Pancreas (tissue), 10 donors: Measurements from ENCODE around the gene TEP1. TPM values are rescaled to one million over a fixed set of nuclear protein-coding genes. Genes with fewer than 3 reads are reported as not detected.

Experiments used
- ATAC-seq, 4 donors: fragments of 200-7000 bp; cut with Tn5 transposase; one replicate each; pipeline versions ENCODE4 v1.8.0 to v1.9.1; 2020; ENCODE audit warnings: mild to moderate bottlenecking in 4 of 4, moderate library complexity in 4 of 4
- DNase-seq, 6 donors: peaks; one replicate each; pipeline ENCODE4 v3.0.0-alpha.2; 2020
- FAIRE-seq: peaks from 2 replicates; lab custom pipeline; 2012; peaks lifted over from hg19 to GRCh38; lab: Jason Lieb, UNC
- H3K27ac ChIP-seq, 4 donors: fragments of 200-600 bp; sonication (generic); 1 replicate in 3 of 4; 2 replicates in 1 of 4; pipeline versions ENCODE4 v1.5.0 to v1.8.0; 2020
- H3K27me3 ChIP-seq, 4 donors: fragments of 200-600 bp; one replicate each; pipeline ENCODE4 v1.8.0; 2021
- H3K36me3 ChIP-seq, 3 donors: fragments of 200-600 bp; sonication (generic) in 1 of 3; one replicate each; pipeline versions ENCODE4 v1.5.0 to v1.8.0; 2020 to 2021
- H3K4me1 ChIP-seq, 3 donors: fragments of 200-600 bp; one replicate each; pipeline ENCODE4 v1.8.0; 2021
- H3K4me3 ChIP-seq, 4 donors: fragments of 200-600 bp; sonication (generic) in 2 of 4; one replicate each; pipeline versions ENCODE4 v1.5.0 to v1.8.0; 2020 to 2021
- H3K9me3 ChIP-seq, 4 donors: fragments of 200-600 bp; one replicate each; pipeline ENCODE4 v1.8.0; 2021
- CTCF ChIP-seq, 4 donors: fragments of 200-600 bp; sonication (generic) in 3 of 4; IDR thresholded peaks; one replicate each; pipeline versions ENCODE4 v1.5.0 to v1.8.0; 2021; ENCODE audit warnings: antibody characterized with exemption in 4 of 4
- WGBS, 2 donors: extraction: QIAGEN DNeasy Blood & Tissue Kit; methylation state at CpG; one replicate each; pipeline ENCODE4 v1.1.7; 2013; 5-methylcytosine and 5-hydroxymethylcytosine counted together
- intact Hi-C, 3 donors: fragments of 100-400 bp; cut with DNase I; formaldehyde crosslinking; loops; one replicate each; pipeline versions ENCODE4 v1.11.1 to v1.14.2; 2022
- polyA plus RNA-seq, 2 donors: library from polyadenylated mRNA; stranded (reverse); fragments of 200-250 nt; gene quantifications; one replicate each; pipeline ENCODE4 v1.2.3, GENCODE V29; 2013
- total RNA-seq, 6 donors: library from RNA; stranded (reverse); fragmentation: NEBNext Ultra II Directional in 4 of 6; extraction: Animal tissue kit (Norgen Biotek cat#: 25700) in 4 of 6; gene quantifications; one replicate each; pipeline versions ENCODE4 v1.2.1 to v1.2.4, GENCODE V29; 2021 to 2023
- donor health status: healthy with polysubstance abuse.
- donor health status: DM: no; HTN: no; CAD: no; lungs with moderate emphysema.
- donor health status: DM: no; HTN: no; CAD: no.
- donor health status: control.
- donor health status: control.
- donor health status: Bipolar disorder and iron deficiency.
- donor health status: DM: yes; HTN: yes; CAD: no.
- donor health status: DM: no; HTN: no; CAD: no.
- donor health status: DM: no; HTN: no; CAD: no.
- donor health status: DM: yes; HTN: yes; CAD: no.

The TEP1 gene
- total and polyA plus RNA-seq, 8 donors = 7.5 to 26.6 (median 11.5) TPM

GRCh38 chr14:20333494-20333841 lies 79.8 kb downstream of the TEP1 start:
- peak; percentile 15 to 49 (median 32) for ATAC-seq
- no peak for FAIRE-seq
- Histone ChIP-seq H3K27me3 (no peaks in the 10 kb centered on the region), H3K27ac (peak overlapping the region; percentile 72 to 90 (median 81)), H3K4me3 (peak overlapping the region in 3 of 4 donors; percentile 42 to 60 (median 42)), H3K9me3 (no peaks in the 10 kb centered on the region), H3K4me1 (peaks cover 0 to 6% (median 5%) of the 10 kb centered on the region in 3 donors), H3K36me3 (peaks cover 0 to 5% (median 0%) of the 10 kb centered on the region in 3 donors)
- TF ChIP-seq CTCF (IDR thresholded peaks at IDR 0.05) = no peak
- intact Hi-C loops = loop anchor here in 1 of 3 donors (10.0 kb wide), 1 partner anchor 121 kb away; the partner anchor contains the start of genes APEX1 and OSGEP
- DNase-seq = no peak
- 3% methylated on average over 3 of the region's 3 CpGs for WGBS, 2 donors

- intact Hi-C loops = loop anchor here in 1 of 3 donors (10.0 kb wide), 1 partner anchor 122 kb away; the partner anchor contains the start of genes APEX1 and OSGEP
- peak; percentile 99 for ATAC-seq
- peak; percentile 89 for FAIRE-seq
Measured at GRCh38 chr14:20332788-20333493, 80.4 kb downstream of the TEP1 start, which contains the start of gene CCNB1IP1. TSS of gene CCNB1IP1 (minus strand) at chr14:20333279. CDS start at chr14:20316523, 16,756 bp downstream.

GRCh38 chr14:20332431-20332787 lies 80.9 kb downstream of the TEP1 start:
- H3K36me3 ChIP-seq = peaks cover 0 to 8% (median 0%) of the 10 kb centered on the region in 3 donors
- H3K4me3 ChIP-seq = peak overlapping the region; percentile 35 to 60 (median 42)
- peak; percentile 73 to 76 (median 75) for ATAC-seq
- no peak for FAIRE-seq
- no peaks in the 10 kb centered on the region for H3K27me3 ChIP-seq
- intact Hi-C loops = loop anchor here in 1 of 3 donors (10.0 kb wide), 1 partner anchor 122 kb away; the partner anchor contains the start of genes APEX1 and OSGEP
- DNase-seq = peak in 3 of 6 donors; percentile 24 to 26 (median 24)
- TF ChIP-seq CTCF (IDR thresholded peaks at IDR 0.05) = no peak
- H3K27ac ChIP-seq = peak overlapping the region; percentile 72 to 90 (median 81)
- WGBS, 2 donors = 0 to 2% methylated on average over 4 of the region's 4 CpGs
- no peaks in the 10 kb centered on the region for H3K9me3 ChIP-seq
- H3K4me1 ChIP-seq = peaks cover 3 to 6% (median 5%) of the 10 kb centered on the region in 3 donors

More at GRCh38 chr14:20332788-20333493, 80.4 kb downstream of the TEP1 start, which contains the start of gene CCNB1IP1:
- Histone ChIP-seq H3K4me1 (peaks cover 0 to 6% (median 5%) of the 10 kb centered on the region in 3 donors), H3K27me3 (no peaks in the 10 kb centered on the region), H3K9me3 (no peaks in the 10 kb centered on the region), H3K27ac (peak within 1 kb of the TSS; percentile 72 to 90 (median 81)), H3K4me3 (peak within 1 kb of the TSS; percentile 35 to 60 (median 42)), H3K36me3 (peaks cover 0 to 8% (median 0%) of the 10 kb centered on the region in 3 donors)
- peak in 4 of 6 donors; percentile 34 to 73 (median 58) for DNase-seq
- no peak for TF ChIP-seq CTCF (IDR thresholded peaks at IDR 0.05)
- 0% methylated on average over 19 of the region's 19 CpGs for WGBS, 2 donors

GRCh38 chr14:20331053-20331613 lies 82.2 kb downstream of the TEP1 start:
- FAIRE-seq = no peak
- H3K4me3 ChIP-seq = no peak overlapping the region
- no peaks in the 10 kb centered on the region for H3K9me3 ChIP-seq
- no peak for DNase-seq
- no peaks in the 10 kb centered on the region for H3K27me3 ChIP-seq
- H3K4me1 ChIP-seq = peaks cover 3 to 6% (median 5%) of the 10 kb centered on the region in 3 donors
- H3K36me3 ChIP-seq = peaks cover 0 to 12% (median 2%) of the 10 kb centered on the region in 3 donors
- 11 to 13% methylated on average over 2 of the region's 2 CpGs for WGBS, 2 donors
- ATAC-seq = no peak
- TF ChIP-seq CTCF (IDR thresholded peaks at IDR 0.05) = no peak
- H3K27ac ChIP-seq = no peak overlapping the region
- intact Hi-C loops = loop anchor here in 1 of 3 donors (10.0 kb wide), 1 partner anchor 124 kb away; the partner anchor contains the start of genes APEX1 and OSGEP
